HG03575 (cell line): ENCODE measurements around the gene PABPN1L.
"Not testable (repeated sequence)": the region's sequence is repeated elsewhere in the genome, so short reads cannot be mapped to it uniquely, and the experiment has no call there.

Experiments used
- ATAC-seq: cut with Tn5 transposase; IDR thresholded peaks from one replicate; pipeline ENCODE4 v1.9.1; 2021; ENCODE audit not compliant: unreplicated experiment, insufficient number of reproducible peaks, low FRiP score; ENCODE audit errors: extremely low read depth

PABPN1L gene

GRCh38 chr16:88839745-88840599, 26.5 kb downstream of the PABPN1L start:
- ATAC-seq, result no peak

- ATAC-seq, result no peak
Measured at GRCh38 chr16:88839026-88839529, 27.4 kb downstream of the PABPN1L start.

- ATAC-seq, result no peak
Measured at GRCh38 chr16:88838566-88838965, 27.9 kb downstream of the PABPN1L start.

GRCh38 chr16:88837806-88838205, 28.7 kb downstream of the PABPN1L start:
- no peak for ATAC-seq

GRCh38 chr16:88836791-88837190, 29.7 kb downstream of the PABPN1L start:
- ATAC-seq, result no peak

GRCh38 chr16:88835818-88836217, 30.6 kb downstream of the PABPN1L start:
- no peak for ATAC-seq

- no peak for ATAC-seq
Measured at GRCh38 chr16:88835383-88835782, 31.1 kb downstream of the PABPN1L start.

GRCh38 chr16:88834670-88835069, 31.8 kb downstream of the PABPN1L start:
- no peak for ATAC-seq

GRCh38 chr16:88833086-88833485, 33.4 kb downstream of the PABPN1L start:
- no peak for ATAC-seq

GRCh38 chr16:88831838-88832237, 34.6 kb downstream of the PABPN1L start:
- ATAC-seq, result no peak

- ATAC-seq, result no peak
Measured at GRCh38 chr16:88830783-88831182, 35.7 kb downstream of the PABPN1L start.

GRCh38 chr16:88830258-88830657, 36.2 kb downstream of the PABPN1L start:
- ATAC-seq, result no peak

- ATAC-seq, result no peak
Measured at GRCh38 chr16:88828711-88829110, 37.7 kb downstream of the PABPN1L start.

- ATAC-seq, result no peak
Measured at GRCh38 chr16:88827727-88828126, 38.7 kb downstream of the PABPN1L start.

- no peak for ATAC-seq
Measured at GRCh38 chr16:88826070-88826840, 40.2 kb downstream of the PABPN1L start.

GRCh38 chr16:88825146-88825545, 41.3 kb downstream of the PABPN1L start:
- no peak for ATAC-seq

GRCh38 chr16:88824256-88825077, 42.0 kb downstream of the PABPN1L start:
- ATAC-seq, result no peak

- ATAC-seq, result not testable (repeated sequence)
Measured at GRCh38 chr16:88823646-88824045, 42.8 kb downstream of the PABPN1L start.
